Stimulated activated CD4-positive, alpha-beta T cell treated with anti-CD3 and anti-CD28 coated beads, TNF-alpha, amount 100 ng/mL, for 48 hours (primary cell): ENCODE data around the gene LIMCH1.
"Not testable (repeated sequence)": the region's sequence is repeated elsewhere in the genome, so short reads cannot be mapped to it uniquely, and the experiment has no call there.

ENCODE experiments used
- DNase-seq, 3 donors: peaks; one replicate each; pipeline ENCODE4 v3.0.0-alpha.2; 2020; ENCODE audit warnings: low read depth in 3 of 3

Gene LIMCH1

DNA sequence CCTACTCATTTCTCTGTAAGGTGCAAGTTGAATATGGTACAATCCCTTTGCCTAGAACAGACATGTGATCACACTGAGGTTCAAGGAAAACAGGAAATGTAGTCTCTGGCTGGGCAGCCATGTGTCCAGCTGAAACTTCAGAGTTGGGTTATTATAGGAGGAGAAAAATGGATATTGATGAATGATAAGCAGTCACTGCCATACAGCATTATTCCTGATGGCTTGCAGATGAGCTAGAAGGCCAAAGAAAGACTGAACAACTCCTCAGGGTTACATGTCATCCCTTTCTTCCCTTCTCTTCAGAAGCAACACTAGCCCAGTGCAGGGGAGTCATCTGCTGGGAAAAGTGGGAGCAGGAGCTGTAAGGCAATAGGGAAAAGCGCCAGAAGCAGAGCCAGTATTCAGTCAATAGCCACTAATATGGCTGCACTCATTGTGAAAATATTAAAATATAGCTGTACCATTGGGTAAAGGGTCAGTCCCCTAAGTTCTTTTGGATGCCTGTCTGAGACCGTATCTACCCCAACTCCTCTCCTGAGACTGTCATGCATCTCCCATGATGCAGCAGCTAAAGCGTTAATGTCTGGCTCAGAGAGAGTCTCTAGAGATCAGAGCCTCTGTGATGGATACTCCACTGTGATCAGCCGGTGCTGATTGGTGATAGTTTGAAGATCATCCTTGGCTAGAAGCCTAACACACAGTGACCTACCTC is 190.1 kb downstream of the LIMCH1 start:
- DNase-seq = no peak

DNA sequence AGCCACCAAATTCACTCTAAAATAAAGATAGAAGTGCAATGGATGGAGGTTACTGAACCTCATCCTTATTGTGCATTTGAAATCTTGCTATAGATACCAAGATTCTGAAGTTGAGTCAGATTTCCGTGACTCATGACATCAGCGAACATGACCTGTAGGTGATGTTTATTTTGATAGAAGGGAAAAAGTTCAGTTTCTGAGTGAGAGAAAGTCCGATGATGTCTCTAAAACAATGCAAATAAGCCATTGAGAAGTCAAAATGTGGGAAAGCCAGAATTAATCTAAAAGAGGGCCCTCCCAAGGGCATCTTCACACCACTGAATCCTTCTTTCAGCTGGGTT is 190.6 kb downstream of the LIMCH1 start:
- no peak for DNase-seq

DNA sequence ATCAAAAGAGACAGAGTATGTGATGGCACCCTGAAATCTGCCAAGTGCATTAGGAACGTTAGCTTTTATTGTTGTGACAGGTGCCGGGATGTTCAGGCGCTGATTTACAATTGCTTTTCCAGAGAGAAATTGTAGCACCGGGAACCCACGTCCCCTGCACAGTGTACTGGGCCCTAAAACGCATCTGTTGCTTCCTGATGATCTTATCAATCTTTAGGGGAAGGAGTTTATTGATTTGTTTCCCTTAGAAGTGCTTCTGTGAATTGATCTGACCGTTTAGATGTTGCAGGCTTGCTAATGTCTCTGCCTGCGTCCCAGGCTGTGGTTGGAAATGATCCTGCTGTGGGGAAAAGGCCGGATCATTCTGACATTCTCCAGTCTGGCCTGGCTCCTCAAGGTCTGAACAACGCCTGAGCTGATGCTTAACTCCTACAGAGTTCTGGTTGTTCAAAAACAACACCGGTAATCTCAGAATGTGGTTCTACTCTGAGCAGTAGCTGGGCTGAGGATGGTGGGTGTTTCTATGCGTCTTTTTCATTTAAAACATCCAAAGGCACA is 193.7 kb downstream of the LIMCH1 start:
- DNase-seq = no peak

- DNase-seq = no peak
Observed at GRCh38 chr4:41734371-41734770, 196.4 kb downstream of the LIMCH1 start.

GRCh38 chr4:41737491-41737890 is 199.5 kb downstream of the LIMCH1 start:
- not testable (repeated sequence) for DNase-seq

DNA sequence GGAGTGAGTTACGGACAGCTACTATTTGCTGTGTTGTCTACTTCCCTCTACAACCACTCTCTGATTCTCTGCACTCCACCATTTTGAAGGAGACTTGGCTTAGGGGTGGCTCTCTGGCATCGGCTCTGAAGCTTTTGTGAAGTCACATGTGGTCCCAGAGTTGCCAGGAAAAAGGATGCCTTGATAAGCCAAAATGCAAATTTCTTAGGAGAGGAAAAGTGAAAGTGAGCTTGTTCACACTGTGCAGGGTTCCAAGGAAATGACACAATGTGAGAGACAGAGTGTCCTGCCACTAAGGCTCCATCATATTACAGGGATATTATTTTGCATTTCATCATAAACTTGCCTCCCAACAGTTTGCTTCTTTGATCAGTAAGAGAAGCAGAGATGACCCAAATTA is 203.4 kb downstream of the LIMCH1 start:
- no peak for DNase-seq

DNA sequence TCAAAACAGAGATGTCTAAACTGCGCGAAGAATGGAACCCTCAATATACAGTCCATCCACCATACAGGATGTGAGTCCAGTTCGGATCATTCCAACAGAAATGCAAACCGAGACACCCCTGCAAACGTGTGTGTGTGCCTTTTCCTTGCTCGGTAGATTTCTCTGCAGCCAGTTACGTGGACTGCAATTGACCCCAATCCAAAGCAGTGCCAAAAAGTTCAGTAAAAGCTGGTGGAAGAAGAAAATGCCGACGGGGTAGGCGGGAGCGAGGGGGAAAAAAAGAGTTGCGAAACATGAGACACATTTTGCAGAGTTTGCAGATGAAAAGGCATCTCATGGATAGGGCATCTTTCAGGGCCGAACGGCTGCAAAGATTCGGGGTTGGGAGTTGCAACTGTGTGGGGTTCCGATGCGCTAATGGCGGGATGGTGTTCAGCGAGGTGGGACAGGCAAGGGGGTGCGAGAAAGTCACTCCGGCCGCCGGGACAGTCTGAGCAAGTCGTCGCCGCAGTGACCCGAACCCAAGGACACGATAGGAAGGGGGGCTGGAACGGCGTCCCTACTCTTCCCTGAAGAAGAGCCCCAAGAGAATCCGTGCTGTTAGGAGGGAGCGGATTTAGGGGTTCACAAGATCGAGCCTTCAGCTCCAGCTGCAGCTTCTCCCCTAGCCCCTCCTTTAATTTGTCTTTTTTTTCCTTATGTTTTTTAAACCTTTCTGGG is 206.8 kb downstream of the LIMCH1 start:
- DNase-seq = no peak

DNA sequence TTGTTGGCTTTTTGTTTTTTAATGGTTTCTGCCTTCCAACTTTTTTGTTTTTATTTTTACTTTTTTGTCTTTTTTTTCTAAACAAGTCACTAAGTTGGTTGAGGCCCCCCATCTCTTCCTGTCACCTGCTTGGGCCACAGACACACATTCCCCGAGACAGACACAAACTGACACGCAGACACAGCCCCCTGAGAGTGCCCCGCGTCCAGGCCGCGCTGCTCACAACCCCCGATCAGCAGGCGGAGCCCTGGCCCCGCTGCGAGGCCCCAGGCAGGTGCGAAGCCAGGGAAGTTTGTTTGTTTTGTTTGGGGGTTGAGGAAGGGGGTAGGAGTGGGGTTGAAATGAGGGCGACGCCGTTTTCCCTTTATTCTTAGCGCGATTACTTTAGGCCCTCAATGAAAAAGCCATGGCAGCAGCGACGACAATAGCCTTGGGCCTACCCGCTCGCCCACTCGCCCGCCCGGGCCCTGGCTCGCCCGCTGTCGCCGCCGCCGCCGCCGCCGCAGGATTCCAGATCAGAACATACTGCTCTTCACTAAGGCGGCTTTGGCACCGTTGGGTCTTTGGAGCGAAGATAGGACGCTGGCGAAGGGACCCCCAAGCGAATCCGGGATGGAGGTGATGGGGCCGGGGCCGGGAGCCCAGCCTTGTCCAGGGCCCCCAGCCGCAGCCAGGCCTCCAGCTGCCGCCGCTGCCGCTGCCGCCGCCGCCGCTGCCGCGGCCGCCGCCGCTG is 207.5 kb downstream of the LIMCH1 start:
- DNase-seq = no peak

GRCh38 chr4:41746025-41746439 is 208.1 kb downstream of the LIMCH1 start:
- DNase-seq = no peak

GRCh38 chr4:41746440-41747229 is 208.7 kb downstream of the LIMCH1 start:
- DNase-seq = no peak

DNA sequence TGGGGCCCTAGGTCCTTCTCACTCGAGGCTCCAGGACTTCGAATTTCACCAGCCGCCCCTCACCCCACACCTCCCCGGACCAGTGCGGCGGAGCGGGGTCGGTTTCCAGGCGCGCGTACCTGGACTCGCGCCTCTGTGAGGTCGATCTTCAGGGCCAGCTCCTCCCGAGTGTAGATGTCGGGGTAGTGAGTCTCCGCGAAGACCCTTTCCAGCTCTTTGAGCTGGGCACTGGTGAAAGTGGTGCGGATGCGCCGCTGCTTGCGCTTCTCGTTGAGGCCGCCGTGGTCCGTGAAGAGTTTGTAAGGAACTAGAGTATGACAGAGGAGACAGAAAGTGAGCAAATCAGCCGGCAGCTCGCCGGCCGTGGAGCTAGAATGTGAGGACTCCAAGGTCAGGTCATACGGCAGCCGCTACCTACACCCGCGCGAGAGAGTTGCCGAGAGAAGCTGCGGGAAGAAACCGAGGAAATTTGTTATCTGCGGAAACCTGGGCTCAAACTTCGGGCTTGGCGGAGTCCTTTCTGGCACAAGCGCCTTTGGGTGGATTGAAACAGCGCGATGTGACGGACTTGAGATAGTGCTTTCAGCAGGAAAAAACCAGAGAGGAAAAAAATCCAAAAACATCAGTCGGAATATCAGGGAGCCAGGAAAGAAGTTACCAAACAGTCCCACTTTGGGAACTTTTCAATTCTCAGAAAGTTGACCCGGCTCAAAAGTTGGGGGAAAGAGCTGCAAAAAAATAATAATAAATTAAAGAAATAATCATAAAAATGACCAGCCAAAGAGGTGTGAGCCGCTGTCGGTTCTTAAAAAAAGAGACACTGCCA is 209.5 kb downstream of the LIMCH1 start:
- no peak for DNase-seq

GRCh38 chr4:41748074-41748570 is 210.2 kb downstream of the LIMCH1 start:
- no peak for DNase-seq

GRCh38 chr4:41748571-41749475 is 210.9 kb downstream of the LIMCH1 start, which contains the start of gene PHOX2B:
Gene PHOX2B (minus strand): TSS chr4:41748725. CDS start chr4:41748610, 115 bp downstream.
- no peak for DNase-seq

DNA sequence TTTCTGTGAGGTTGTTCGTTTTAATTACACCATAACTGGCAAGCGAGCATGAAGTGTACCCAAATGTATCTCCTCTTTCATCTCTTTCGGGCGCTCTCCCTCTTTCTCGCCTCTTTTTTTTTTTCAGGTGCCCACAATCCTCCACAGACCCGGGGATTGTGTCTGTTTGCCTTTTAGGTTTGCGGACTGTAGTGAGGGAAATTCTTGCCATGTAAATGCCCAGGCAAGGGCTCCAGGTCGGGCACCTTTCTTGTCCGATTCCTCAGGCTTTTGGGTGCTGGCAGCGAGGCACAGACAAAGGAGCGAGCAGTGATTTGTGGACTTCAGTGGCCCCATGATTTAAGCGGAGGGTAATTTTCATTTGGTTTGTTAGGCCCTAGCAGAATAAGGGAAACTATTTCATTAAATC is 211.7 kb downstream of the LIMCH1 start:
- no peak for DNase-seq
